K562 (cell line): ENCODE results near the gene ZNF800. TPM values are rescaled to one million over a fixed set of nuclear protein-coding genes. Genes with fewer than 3 reads are reported as not detected.

Source experiments
- ATAC-seq: fragments of 200-7000 bp; cut with Tn5 transposase; 3 replicates; pipeline ENCODE4 v1.9.1; 2020; ENCODE audit warnings: moderate library complexity
- BruUV-seq: library from RNA; stranded (reverse); fragments of 400-500 nt; replicated peaks from 2 replicates; lab custom pipeline; 2021; lab: Mats Ljungman, UMichigan
- CTCF ChIA-PET: fragments of 300-600 bp; formaldehyde crosslinking; extraction: SDS; loops from one replicate; lab custom pipeline; 2021; ENCODE audit warnings: low intra/inter-chr PET ratio; lab: Yijun Ruan, JAX
- POLR2A ChIA-PET: fragments of 300-600, 350-650 bp; sonication (Branson Sonifier 250); formaldehyde crosslinking; extraction: SDS; loops from one replicate; lab custom pipeline; 2021; ENCODE audit warnings: antibody characterized with exemption, inconsistent platforms; lab: Yijun Ruan, JAX
- DNase-seq, 4 experiments: peaks; one replicate each; pipeline versions ENCODE4 v3.0.0 to v3.0.0-alpha.2; 2011 to 2018; ENCODE audit warnings: low spot score in 3 of 4, mixed read lengths in 3 of 4; ENCODE audit errors: extremely low read depth in 1 of 4
- FAIRE-seq: peaks from 2 replicates; lab custom pipeline; 2011; peaks lifted over from hg19 to GRCh38; lab: Jason Lieb, UNC
- H2AFZ ChIP-seq: 2 replicates; pipeline ENCODE4 v1.6.0; 2011; ENCODE audit warnings: low read depth, low read length, control low read depth, inconsistent platforms
- H3K27ac ChIP-seq: fragments of 200-600 bp; 3 replicates; pipeline ENCODE4 v1.8.0; 2011; ENCODE audit warnings: low read depth, mild to moderate bottlenecking, control low read depth, inconsistent platforms, low read length, moderate library complexity, mixed read lengths; ENCODE audit errors: extremely low read depth
- H3K27me3 ChIP-seq, 2 experiments: fragments of 300-600 bp in 1 of 2; 2 replicates in 1 of 2; 3 replicates in 1 of 2; pipeline versions ENCODE4 v1.6.0 to v1.8.0; 2011; ENCODE audit warnings: inconsistent platforms in 2 of 2, low read length in 2 of 2, mild to moderate bottlenecking in 1 of 2, mixed read lengths in 1 of 2, moderate library complexity in 1 of 2; ENCODE audit not compliant: control insufficient read depth in 2 of 2, insufficient read depth in 2 of 2
- H3K36me3 ChIP-seq: fragments of 300-600 bp; 3 replicates; pipeline ENCODE4 v1.8.0; 2011; ENCODE audit warnings: mild to moderate bottlenecking, low read length, inconsistent platforms; ENCODE audit not compliant: control insufficient read depth, insufficient read depth
- H3K4me1 ChIP-seq, 2 experiments: fragments of 200-600 bp in 1 of 2; replicated peaks in 1 of 2; 2 replicates in 1 of 2; 3 replicates in 1 of 2; pipeline versions ENCODE4 v1.5.1 to v1.8.0; 2011; ENCODE audit warnings: inconsistent platforms in 2 of 2, low read length in 2 of 2, mild to moderate bottlenecking in 1 of 2, mixed read lengths in 1 of 2, moderate library complexity in 1 of 2; ENCODE audit not compliant: control insufficient read depth in 2 of 2, insufficient read depth in 2 of 2
- H3K4me2 ChIP-seq: 2 replicates; pipeline ENCODE4 v1.6.1; 2011; ENCODE audit warnings: low read length, control low read depth, inconsistent platforms, mixed read lengths; ENCODE audit not compliant: insufficient read depth
- H3K4me3 ChIP-seq: fragments of 200-600 bp; sonication (generic), shearing (Covaris generic); 2 replicates; pipeline ENCODE4 v1.5.1; 2016; ENCODE audit warnings: control low read depth, inconsistent platforms
- H3K79me2 ChIP-seq: fragments of 200-600 bp; 3 replicates; pipeline ENCODE4 v1.8.0; 2011; ENCODE audit warnings: low read length, inconsistent platforms; ENCODE audit not compliant: control insufficient read depth, insufficient read depth
- H3K9ac ChIP-seq, 2 experiments: 2 replicates each; pipeline versions ENCODE4 v1.6.0 to v1.6.1; 2011; ENCODE audit warnings: low read depth in 2 of 2, low read length in 2 of 2, control low read depth in 1 of 2, inconsistent platforms in 1 of 2, mild to moderate bottlenecking in 1 of 2, mixed read lengths in 1 of 2; ENCODE audit not compliant: insufficient read depth in 1 of 2
- H3K9me1 ChIP-seq: one replicate; pipeline ENCODE4 v1.6.0; 2011; ENCODE audit warnings: inconsistent platforms, mild to moderate bottlenecking, low read length, moderate library complexity; ENCODE audit not compliant: control insufficient read depth, insufficient read depth
- H3K9me3 ChIP-seq: replicated peaks from 2 replicates; pipeline ENCODE4 v1.5.1; 2011; ENCODE audit warnings: low read depth, low read length, inconsistent platforms; ENCODE audit not compliant: control insufficient read depth, insufficient read depth
- H4K20me1 ChIP-seq: replicated peaks from 2 replicates; pipeline ENCODE4 v1.6.1; 2011; ENCODE audit warnings: low read length, inconsistent platforms, mixed read lengths; ENCODE audit not compliant: control insufficient read depth, insufficient read depth
- ETS2 ChIP-seq: IDR thresholded peaks from 2 replicates; pipeline ENCODE4 v1.6.1; 2016; ENCODE audit warnings: borderline replicate concordance, missing genetic modification characterization, mild to moderate bottlenecking, moderate library complexity, missing compliant biosample characterization; ENCODE audit not compliant: poor library complexity, severe bottlenecking
- MAFF ChIP-seq: IDR thresholded peaks from 2 replicates; pipeline ENCODE4 v1.6.1; 2012; ENCODE audit warnings: low read length, improper control_type of control experiment
- MAFG ChIP-seq: fragments of 450-650 bp; conservative IDR thresholded peaks from 2 replicates; pipeline ENCODE4 v1.6.1; 2016; ENCODE audit warnings: missing genetic modification characterization, missing compliant biosample characterization
- MAFK ChIP-seq: IDR thresholded peaks from 2 replicates; pipeline ENCODE4 v1.6.1; 2011; ENCODE audit warnings: low read length, improper control_type of control experiment
- NRF1 ChIP-seq, 2 experiments: fragments of 450-650 bp; IDR thresholded peaks in 1 of 2; conservative IDR thresholded peaks in 1 of 2; 2 replicates each; pipeline ENCODE4 v1.6.1; 2014; ENCODE audit warnings: mild to moderate bottlenecking in 2 of 2
- RHOXF2B ChIP-seq: fragments of 250-450 bp; sonication (Bioruptor Pico); conservative IDR thresholded peaks from 2 replicates; pipeline ENCODE4 v1.5.1; 2021
- TAF7 ChIP-seq: fragments of 450-650 bp; IDR thresholded peaks from 2 replicates; pipeline ENCODE4 v1.6.1; 2016; ENCODE audit warnings: missing genetic modification characterization, missing compliant biosample characterization
- TFAM ChIP-seq: fragments of 250-450 bp; sonication (Bioruptor Pico); conservative IDR thresholded peaks from 2 replicates; pipeline ENCODE4 v1.5.0; 2021; ENCODE audit warnings: mild to moderate bottlenecking, moderate library complexity
- ZNF316 ChIP-seq: fragments of 450-650 bp; IDR thresholded peaks from 2 replicates; pipeline ENCODE4 v1.6.1; 2016
- ZNF41 ChIP-seq: fragments of 250-450 bp; sonication (Bioruptor Pico); conservative IDR thresholded peaks from 2 replicates; pipeline ENCODE4 v1.4.0; 2020; ENCODE audit warnings: mild to moderate bottlenecking
- ZNF764 ChIP-seq: fragments of 250-450 bp; sonication (Bioruptor Pico); IDR thresholded peaks from 2 replicates; pipeline ENCODE4 v1.4.0; 2020; ENCODE audit warnings: low read depth, mild to moderate bottlenecking, moderate library complexity
- WGBS: fragments of 100-300 bp; shearing (Covaris generic); methylation state at CpG from one replicate; pipeline ENCODE4 v1.1.6; 2016; ENCODE audit warnings: low coverage, mixed read lengths; ENCODE audit not compliant: insufficient coverage; ENCODE audit errors: missing lambda C conversion rate; 5-methylcytosine and 5-hydroxymethylcytosine counted together
- in situ Hi-C: fragments of 300-500 bp; cut with MboI; formaldehyde crosslinking; loops from 4 replicates; pipeline ENCODE4 v1.15.0; 2018; ENCODE audit warnings: inconsistent platforms, mixed read lengths
- intact Hi-C: fragments of 100-400 bp; cut with micrococcal nuclease; formaldehyde crosslinking; loops from 2 replicates; pipeline ENCODE4 v1.14.2; 2022
- polyA plus RNA-seq, 8 experiments: library from polyadenylated mRNA; depleted of rRNA in 4 of 8; stranded (reverse) in 5 of 8; unstranded in 3 of 8; fragments of >200 nt; fragmentation: Nextera tagmentation in 2 of 8; fragmentation: Illumina TruSeq in 1 of 8; extraction: Ambion mirVana in 2 of 8; extraction: Trizol in 1 of 8; gene quantifications; 2 replicates each; pipeline versions ENCODE4 v1.2.1 to v1.2.3, GENCODE V29; 2011 to 2014; ENCODE audit warnings: inconsistent platforms in 1 of 8, missing spikeins in 1 of 8
- total RNA-seq, 7 experiments: library from RNA; depleted of rRNA in 6 of 7; stranded (reverse); fragments of >200 nt in 6 of 7; fragmentation: Illumina TruSeq in 2 of 7; extraction: Trizol in 2 of 7; gene quantifications; 2 replicates each; pipeline versions ENCODE4 v1.2.1 to v1.2.3, GENCODE V29; 2011 to 2021; ENCODE audit warnings: low replicate concordance in 1 of 7
- TF ChIP-seq, protein P1 (sequence below): fragments of 450-650 bp; IDR thresholded peaks from 2 replicates; pipeline ENCODE4 v1.6.1; 2016; ENCODE audit warnings: low read depth, mild to moderate bottlenecking, moderate library complexity
- TF ChIP-seq, protein P2 (sequence below): fragments of 250-450 bp; sonication (Bioruptor Pico); IDR thresholded peaks from 2 replicates; pipeline ENCODE4 v1.5.0; 2020; ENCODE audit warnings: mild to moderate bottlenecking
- TF ChIP-seq, protein P3 (sequence below): fragments of 450-650 bp; IDR thresholded peaks from 2 replicates; pipeline ENCODE4 v1.6.1; 2016; ENCODE audit warnings: mild to moderate bottlenecking
- TF ChIP-seq, protein P4 (sequence below): sonication (generic); formaldehyde crosslinking; IDR thresholded peaks from 2 replicates; pipeline ENCODE4 v1.8.0; 2022; ENCODE audit warnings: mild to moderate bottlenecking, missing genetic modification reagents

Gene ZNF800
- total and polyA plus RNA-seq, 9 of the 15 experiments (the other 6 are each of a cell fraction or from before 2014, with no cell fraction given) = 7.5 to 58.3 (median 33.4) TPM

DNA sequence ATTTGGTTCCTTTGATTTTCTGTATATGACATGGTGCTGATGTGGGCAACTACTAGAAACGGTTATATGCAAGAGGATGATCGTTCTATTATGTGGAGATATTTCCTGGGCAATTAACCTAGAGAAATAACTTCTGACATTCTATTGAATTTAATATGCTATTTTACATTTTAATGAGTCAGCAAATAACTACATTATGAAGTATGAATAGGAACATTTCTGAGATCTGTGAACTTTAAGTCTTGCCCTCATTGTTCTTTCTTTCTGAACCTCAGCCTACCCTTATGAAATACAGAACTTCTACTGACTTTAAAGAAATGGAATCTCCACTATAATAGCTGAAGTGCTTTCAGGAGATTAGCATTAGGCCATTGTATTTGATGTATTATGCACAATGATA, 59.6 kb downstream of the ZNF800 start:
- H3K27me3 ChIP-seq = peaks cover 0 to 13% of the 10 kb centered on the region in 2 experiments; a peak in 1 of 5 replicates
- H3K27ac ChIP-seq = no peak overlapping the region
- H3K79me2 ChIP-seq = no peaks in the 10 kb centered on the region
- no peaks in the 10 kb centered on the region for H3K9me3 ChIP-seq
- H3K4me3 ChIP-seq = no peak overlapping the region
- H3K9me1 ChIP-seq = no peaks in the 10 kb centered on the region
- ATAC-seq (no peak), DNase-seq (no peak), FAIRE-seq (no peak)
- H2AFZ ChIP-seq = no peak overlapping the region
- 0% methylated on average over 2 of the region's 2 CpGs for WGBS
- ChIA-PET CTCF (no interaction called here), POLR2A (no interaction called here)
- in situ Hi-C loops = no loop called here
- no peak overlapping the region for H3K9ac ChIP-seq
- no peaks in the 10 kb centered on the region for H4K20me1 ChIP-seq
- H3K36me3 ChIP-seq = no peaks in the 10 kb centered on the region
- no peaks in the 10 kb centered on the region for H3K4me1 ChIP-seq
- intact Hi-C loops = no loop called here
- no peak overlapping the region for H3K4me2 ChIP-seq
- no TSS peak for BruUV-seq
- no peak for TF ChIP-seq ZNF41
- TF ChIP-seq, protein P1, sequence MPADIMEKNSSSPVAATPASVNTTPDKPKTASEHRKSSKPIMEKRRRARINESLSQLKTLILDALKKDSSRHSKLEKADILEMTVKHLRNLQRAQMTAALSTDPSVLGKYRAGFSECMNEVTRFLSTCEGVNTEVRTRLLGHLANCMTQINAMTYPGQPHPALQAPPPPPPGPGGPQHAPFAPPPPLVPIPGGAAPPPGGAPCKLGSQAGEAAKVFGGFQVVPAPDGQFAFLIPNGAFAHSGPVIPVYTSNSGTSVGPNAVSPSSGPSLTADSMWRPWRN = no peak
- TF ChIP-seq TAF7 (tag) = no peak
- TF ChIP-seq, protein P2, sequence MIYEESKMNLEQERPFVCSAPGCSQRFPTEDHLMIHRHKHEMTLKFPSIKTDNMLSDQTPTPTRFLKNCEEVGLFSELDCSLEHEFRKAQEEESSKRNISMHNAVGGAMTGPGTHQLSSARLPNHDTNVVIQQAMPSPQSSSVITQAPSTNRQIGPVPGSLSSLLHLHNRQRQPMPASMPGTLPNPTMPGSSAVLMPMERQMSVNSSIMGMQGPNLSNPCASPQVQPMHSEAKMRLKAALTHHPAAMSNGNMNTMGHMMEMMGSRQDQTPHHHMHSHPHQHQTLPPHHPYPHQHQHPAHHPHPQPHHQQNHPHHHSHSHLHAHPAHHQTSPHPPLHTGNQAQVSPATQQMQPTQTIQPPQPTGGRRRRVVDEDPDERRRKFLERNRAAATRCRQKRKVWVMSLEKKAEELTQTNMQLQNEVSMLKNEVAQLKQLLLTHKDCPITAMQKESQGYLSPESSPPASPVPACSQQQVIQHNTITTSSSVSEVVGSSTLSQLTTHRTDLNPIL (CRISPR knock-in tag) = no peak
- peak; percentile 96 for TF ChIP-seq ZNF316
- no peak for TF ChIP-seq ETS2 (tag)
- TF ChIP-seq, protein P3, sequence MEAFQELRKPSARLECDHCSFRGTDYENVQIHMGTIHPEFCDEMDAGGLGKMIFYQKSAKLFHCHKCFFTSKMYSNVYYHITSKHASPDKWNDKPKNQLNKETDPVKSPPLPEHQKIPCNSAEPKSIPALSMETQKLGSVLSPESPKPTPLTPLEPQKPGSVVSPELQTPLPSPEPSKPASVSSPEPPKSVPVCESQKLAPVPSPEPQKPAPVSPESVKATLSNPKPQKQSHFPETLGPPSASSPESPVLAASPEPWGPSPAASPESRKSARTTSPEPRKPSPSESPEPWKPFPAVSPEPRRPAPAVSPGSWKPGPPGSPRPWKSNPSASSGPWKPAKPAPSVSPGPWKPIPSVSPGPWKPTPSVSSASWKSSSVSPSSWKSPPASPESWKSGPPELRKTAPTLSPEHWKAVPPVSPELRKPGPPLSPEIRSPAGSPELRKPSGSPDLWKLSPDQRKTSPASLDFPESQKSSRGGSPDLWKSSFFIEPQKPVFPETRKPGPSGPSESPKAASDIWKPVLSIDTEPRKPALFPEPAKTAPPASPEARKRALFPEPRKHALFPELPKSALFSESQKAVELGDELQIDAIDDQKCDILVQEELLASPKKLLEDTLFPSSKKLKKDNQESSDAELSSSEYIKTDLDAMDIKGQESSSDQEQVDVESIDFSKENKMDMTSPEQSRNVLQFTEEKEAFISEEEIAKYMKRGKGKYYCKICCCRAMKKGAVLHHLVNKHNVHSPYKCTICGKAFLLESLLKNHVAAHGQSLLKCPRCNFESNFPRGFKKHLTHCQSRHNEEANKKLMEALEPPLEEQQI = no peak
- peak; percentile 92 for TF ChIP-seq MAFG (tag)
- TF ChIP-seq NRF1 (conservative IDR thresholded peaks at IDR 0.05 in 1 of 2, IDR thresholded peaks at IDR 0.05 in 1 of 2) = no peak
- peak; percentile 97 for TF ChIP-seq MAFK
- no peak for TF ChIP-seq ZNF764
- TF ChIP-seq RHOXF2B (CRISPR knock-in tag) = no peak
- no peak for TF ChIP-seq TFAM (CRISPR knock-in tag)
- TF ChIP-seq, protein P4, sequence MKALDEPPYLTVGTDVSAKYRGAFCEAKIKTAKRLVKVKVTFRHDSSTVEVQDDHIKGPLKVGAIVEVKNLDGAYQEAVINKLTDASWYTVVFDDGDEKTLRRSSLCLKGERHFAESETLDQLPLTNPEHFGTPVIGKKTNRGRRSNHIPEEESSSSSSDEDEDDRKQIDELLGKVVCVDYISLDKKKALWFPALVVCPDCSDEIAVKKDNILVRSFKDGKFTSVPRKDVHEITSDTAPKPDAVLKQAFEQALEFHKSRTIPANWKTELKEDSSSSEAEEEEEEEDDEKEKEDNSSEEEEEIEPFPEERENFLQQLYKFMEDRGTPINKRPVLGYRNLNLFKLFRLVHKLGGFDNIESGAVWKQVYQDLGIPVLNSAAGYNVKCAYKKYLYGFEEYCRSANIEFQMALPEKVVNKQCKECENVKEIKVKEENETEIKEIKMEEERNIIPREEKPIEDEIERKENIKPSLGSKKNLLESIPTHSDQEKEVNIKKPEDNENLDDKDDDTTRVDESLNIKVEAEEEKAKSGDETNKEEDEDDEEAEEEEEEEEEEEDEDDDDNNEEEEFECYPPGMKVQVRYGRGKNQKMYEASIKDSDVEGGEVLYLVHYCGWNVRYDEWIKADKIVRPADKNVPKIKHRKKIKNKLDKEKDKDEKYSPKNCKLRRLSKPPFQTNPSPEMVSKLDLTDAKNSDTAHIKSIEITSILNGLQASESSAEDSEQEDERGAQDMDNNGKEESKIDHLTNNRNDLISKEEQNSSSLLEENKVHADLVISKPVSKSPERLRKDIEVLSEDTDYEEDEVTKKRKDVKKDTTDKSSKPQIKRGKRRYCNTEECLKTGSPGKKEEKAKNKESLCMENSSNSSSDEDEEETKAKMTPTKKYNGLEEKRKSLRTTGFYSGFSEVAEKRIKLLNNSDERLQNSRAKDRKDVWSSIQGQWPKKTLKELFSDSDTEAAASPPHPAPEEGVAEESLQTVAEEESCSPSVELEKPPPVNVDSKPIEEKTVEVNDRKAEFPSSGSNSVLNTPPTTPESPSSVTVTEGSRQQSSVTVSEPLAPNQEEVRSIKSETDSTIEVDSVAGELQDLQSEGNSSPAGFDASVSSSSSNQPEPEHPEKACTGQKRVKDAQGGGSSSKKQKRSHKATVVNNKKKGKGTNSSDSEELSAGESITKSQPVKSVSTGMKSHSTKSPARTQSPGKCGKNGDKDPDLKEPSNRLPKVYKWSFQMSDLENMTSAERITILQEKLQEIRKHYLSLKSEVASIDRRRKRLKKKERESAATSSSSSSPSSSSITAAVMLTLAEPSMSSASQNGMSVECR (CRISPR knock-in tag) = no peak
- peak; percentile 96 for TF ChIP-seq MAFF
